Endothelial cell of umbilical vein (primary cell): Measurements from ENCODE around the gene STK24. TPM values are rescaled to one million over a fixed set of nuclear protein-coding genes. Genes with fewer than 3 reads are reported as not detected.

ENCODE experiments used
- BruUV-seq: library from RNA; stranded (reverse); fragments of 400-500 nt; replicated peaks from 2 replicates; lab custom pipeline; 2021; lab: Mats Ljungman, UMichigan
- CTCF ChIA-PET: fragments of 300-600, 350-600 bp; sonication (Branson Sonifier 250); formaldehyde crosslinking; loops from one replicate; lab custom pipeline; 2021; ENCODE audit warnings: antibody characterized with exemption, inconsistent platforms; lab: Charles Lee
- POLR2A ChIA-PET: fragments of 300-600, 350-600 bp; sonication (Branson Sonifier 250); formaldehyde crosslinking; loops from one replicate; lab custom pipeline; 2021; ENCODE audit warnings: antibody characterized with exemption, inconsistent platforms; lab: Charles Lee
- DNase-seq: peaks from one replicate; pipeline ENCODE4 v3.0.0-alpha.2; 2011; ENCODE audit warnings: low read depth, low spot score
- FAIRE-seq: peaks from 2 replicates; lab custom pipeline; 2011; peaks lifted over from hg19 to GRCh38; lab: Jason Lieb, UNC
- H2AFZ ChIP-seq: 2 replicates; pipeline ENCODE4 v1.6.0; 2012; ENCODE audit warnings: low read depth, low read length, control low read depth, inconsistent platforms
- H3K27ac ChIP-seq: 2 replicates; pipeline ENCODE4 v1.5.1; 2011; ENCODE audit warnings: low read depth, mild to moderate bottlenecking, control low read depth, low read length, moderate library complexity; ENCODE audit not compliant: insufficient read depth
- H3K27me3 ChIP-seq, 2 experiments: 2 replicates each; pipeline versions ENCODE4 v1.6.0 to v1.6.1; 2011; ENCODE audit warnings: low read length in 2 of 2, mixed read lengths in 1 of 2; ENCODE audit not compliant: control insufficient read depth in 2 of 2, insufficient read depth in 2 of 2
- H3K36me3 ChIP-seq, 2 experiments: 2 replicates in 1 of 2; 3 replicates in 1 of 2; pipeline ENCODE4 v1.5.1; 2011; ENCODE audit warnings: low read length in 2 of 2, mild to moderate bottlenecking in 1 of 2, moderate library complexity in 1 of 2; ENCODE audit not compliant: control insufficient read depth in 2 of 2, insufficient read depth in 2 of 2; ENCODE audit errors: extremely low read depth in 1 of 2
- H3K4me1 ChIP-seq: 3 replicates; pipeline ENCODE4 v1.5.1; 2011; ENCODE audit warnings: mild to moderate bottlenecking, low read length; ENCODE audit not compliant: control insufficient read depth, insufficient read depth; ENCODE audit errors: extremely low read depth
- H3K4me2 ChIP-seq: 2 replicates; pipeline ENCODE4 v1.6.1; 2011; ENCODE audit warnings: low read length, control low read depth, mixed read lengths; ENCODE audit not compliant: insufficient read depth
- H3K4me3 ChIP-seq, 3 experiments: fragments of 200-600 bp in 1 of 3; sonication (generic), shearing (Covaris generic) in 1 of 3; replicated peaks in 1 of 3; 2 replicates each; pipeline ENCODE4 v1.5.1; 2011 to 2016; ENCODE audit warnings: control low read depth in 3 of 3, low read length in 3 of 3, mild to moderate bottlenecking in 2 of 3, inconsistent platforms in 1 of 3, low read depth in 1 of 3, moderate library complexity in 1 of 3; ENCODE audit not compliant: insufficient read depth in 1 of 3
- H3K79me2 ChIP-seq: 2 replicates; pipeline ENCODE4 v1.6.0; 2012; ENCODE audit warnings: low read length, inconsistent platforms; ENCODE audit not compliant: control insufficient read depth, insufficient read depth
- H3K9ac ChIP-seq: replicated peaks from 2 replicates; pipeline ENCODE3; 2011; ENCODE audit warnings: low read length, control low read depth; ENCODE audit not compliant: insufficient read depth; ENCODE audit errors: extremely low read depth
- H3K9me1 ChIP-seq: replicated peaks from 3 replicates; pipeline ENCODE4 v1.6.0; 2011; ENCODE audit warnings: mild to moderate bottlenecking, low read length; ENCODE audit not compliant: control insufficient read depth, insufficient read depth; ENCODE audit errors: extremely low read depth
- H3K9me3 ChIP-seq: replicated peaks from 2 replicates; pipeline ENCODE4 v1.5.1; 2012; ENCODE audit warnings: low read length, inconsistent platforms; ENCODE audit not compliant: control insufficient read depth, insufficient read depth
- H4K20me1 ChIP-seq: replicated peaks from 2 replicates; pipeline ENCODE3; 2011; ENCODE audit warnings: mild to moderate bottlenecking, low read length; ENCODE audit not compliant: control insufficient read depth, insufficient read depth; ENCODE audit errors: extremely low read depth
- EZH2 ChIP-seq: IDR thresholded peaks from 2 replicates; pipeline ENCODE4 v1.6.1; 2012; ENCODE audit warnings: borderline replicate concordance, low read depth, mild to moderate bottlenecking, moderate library complexity, low read length, inconsistent platforms; ENCODE audit not compliant: severe bottlenecking
- FOS ChIP-seq: IDR thresholded peaks from 2 replicates; pipeline ENCODE4 v1.6.1; 2011; ENCODE audit warnings: mild to moderate bottlenecking, low read length, moderate library complexity, borderline replicate concordance; ENCODE audit not compliant: insufficient read depth
- GATA2 ChIP-seq: IDR thresholded peaks from 2 replicates; pipeline ENCODE4 v1.7.0; 2011; ENCODE audit warnings: low read depth, mild to moderate bottlenecking, moderate library complexity, mixed read lengths, low read length; ENCODE audit not compliant: insufficient read length, insufficient read depth
- JUN ChIP-seq: IDR thresholded peaks from 2 replicates; pipeline ENCODE4 v1.6.1; 2011; ENCODE audit warnings: borderline replicate concordance, low read depth; ENCODE audit not compliant: insufficient read length, insufficient read depth
- MYC ChIP-seq: IDR thresholded peaks from one replicate; pipeline ENCODE4 v1.6.1; 2011; ENCODE audit warnings: mild to moderate bottlenecking, low read depth, low read length
- POLR2A ChIP-seq: IDR thresholded peaks from 2 replicates; pipeline ENCODE4 v1.6.1; 2012; ENCODE audit warnings: low read depth, mild to moderate bottlenecking, control low read depth, low read length
- POLR2AphosphoS5 ChIP-seq: IDR thresholded peaks from 2 replicates; pipeline ENCODE4 v1.6.1; 2012; ENCODE audit warnings: low read depth, mild to moderate bottlenecking, control low read depth, low read length, moderate library complexity; ENCODE audit not compliant: insufficient read depth
- dilution Hi-C: fragments of 300-500 bp; cut with MboI; formaldehyde crosslinking; loops from one replicate; pipeline ENCODE4 v1.15.0; 2019; ENCODE audit warnings: low sequenced_read_pairs; ENCODE audit not compliant: extremely low pct_ligation_motif_present
- intact Hi-C: fragments of 100-400 bp; cut with micrococcal nuclease; formaldehyde crosslinking; loops from one replicate; pipeline ENCODE4 v1.10.0; 2022
- polyA plus RNA-seq, 4 experiments: library from polyadenylated mRNA; depleted of rRNA in 3 of 4; stranded (reverse) in 3 of 4; unstranded in 1 of 4; fragments of >200 nt; gene quantifications; 2 replicates each; pipeline versions ENCODE4 v1.2.1 to v1.2.3, GENCODE V29; 2011 to 2012; ENCODE audit warnings: missing spikeins in 1 of 4
- total RNA-seq: library from RNA; stranded (reverse); gene quantifications from 2 replicates; pipeline ENCODE4 v1.2.3, GENCODE V29; 2021
- TF ChIP-seq, protein P1 (sequence below): IDR thresholded peaks from 2 replicates; pipeline ENCODE4 v1.6.1; 2011; ENCODE audit not compliant: insufficient read depth, insufficient read length
- TF ChIP-seq, protein P2 (sequence below), 2 donors: IDR thresholded peaks; 1 replicate in 1 of 2; 2 replicates in 1 of 2; pipeline ENCODE4 v1.5.1; 2011; ENCODE audit warnings: low read length in 2 of 2, mild to moderate bottlenecking in 2 of 2, moderate library complexity in 2 of 2, control low read depth in 1 of 2, inconsistent platforms in 1 of 2, low read depth in 1 of 2; ENCODE audit not compliant: insufficient read depth in 1 of 2; ENCODE audit errors: extremely low read depth in 1 of 2

STK24 gene
- total and polyA plus RNA-seq, 2 donors (not counting 3 experiments of a cell fraction or from before 2014, with no cell fraction given): 43.3 to 100 TPM

DNA sequence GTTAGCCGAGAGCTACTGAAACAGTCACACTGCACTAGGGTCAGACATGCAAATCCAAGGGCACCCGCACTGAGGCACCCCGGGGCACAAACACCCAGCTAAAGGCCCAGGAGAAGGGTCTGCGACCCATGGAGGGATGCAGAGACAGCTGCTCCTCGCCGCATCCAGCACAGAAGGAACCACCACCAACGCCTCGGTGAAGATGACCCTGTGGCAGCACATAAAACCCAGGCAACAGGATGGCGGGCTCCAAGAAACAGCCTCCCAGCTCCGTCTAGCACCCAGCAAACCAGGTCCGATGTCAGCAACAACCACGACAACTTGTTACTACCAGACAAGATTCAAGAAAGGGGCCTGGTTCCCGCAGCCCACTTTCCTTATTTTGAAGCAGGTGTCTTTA, 82.1 kb downstream of the STK24 start:
- TF ChIP-seq EZH2 (no peak), FOS (no peak), POLR2AphosphoS5 (no peak), MYC (no peak), POLR2A (no peak), JUN (no peak), GATA2 (no peak)
- TF ChIP-seq, protein P1, sequence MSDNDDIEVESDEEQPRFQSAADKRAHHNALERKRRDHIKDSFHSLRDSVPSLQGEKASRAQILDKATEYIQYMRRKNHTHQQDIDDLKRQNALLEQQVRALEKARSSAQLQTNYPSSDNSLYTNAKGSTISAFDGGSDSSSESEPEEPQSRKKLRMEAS: no peak
- TF ChIP-seq, protein P2, sequence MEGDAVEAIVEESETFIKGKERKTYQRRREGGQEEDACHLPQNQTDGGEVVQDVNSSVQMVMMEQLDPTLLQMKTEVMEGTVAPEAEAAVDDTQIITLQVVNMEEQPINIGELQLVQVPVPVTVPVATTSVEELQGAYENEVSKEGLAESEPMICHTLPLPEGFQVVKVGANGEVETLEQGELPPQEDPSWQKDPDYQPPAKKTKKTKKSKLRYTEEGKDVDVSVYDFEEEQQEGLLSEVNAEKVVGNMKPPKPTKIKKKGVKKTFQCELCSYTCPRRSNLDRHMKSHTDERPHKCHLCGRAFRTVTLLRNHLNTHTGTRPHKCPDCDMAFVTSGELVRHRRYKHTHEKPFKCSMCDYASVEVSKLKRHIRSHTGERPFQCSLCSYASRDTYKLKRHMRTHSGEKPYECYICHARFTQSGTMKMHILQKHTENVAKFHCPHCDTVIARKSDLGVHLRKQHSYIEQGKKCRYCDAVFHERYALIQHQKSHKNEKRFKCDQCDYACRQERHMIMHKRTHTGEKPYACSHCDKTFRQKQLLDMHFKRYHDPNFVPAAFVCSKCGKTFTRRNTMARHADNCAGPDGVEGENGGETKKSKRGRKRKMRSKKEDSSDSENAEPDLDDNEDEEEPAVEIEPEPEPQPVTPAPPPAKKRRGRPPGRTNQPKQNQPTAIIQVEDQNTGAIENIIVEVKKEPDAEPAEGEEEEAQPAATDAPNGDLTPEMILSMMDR (IDR thresholded peaks at IDR 0.05; ENCODE audit: extremely low read depth in 1 of 2, insufficient read depth in 1 of 2, low read depth in 1 of 2, low read length in 2 of 2): no peak
- H4K20me1 ChIP-seq: no peaks in the 10 kb centered on the region
- no peak overlapping the region for H3K4me3 ChIP-seq
- ChIA-PET CTCF (interaction anchor here (0.9 to 1.6 kb wide), 4 partner anchors 10 to 16 kb away, joined by 3 to 4 read pairs (median 4); no protein-coding TSS in a partner anchor), POLR2A (no interaction called here)
- H3K4me2 ChIP-seq: no peak overlapping the region
- peaks cover 15% of the 10 kb centered on the region for H3K4me1 ChIP-seq
- no peak for FAIRE-seq
- BruUV-seq: no TSS peak
- H3K9ac ChIP-seq: no peak overlapping the region
- H3K9me1 ChIP-seq: no peaks in the 10 kb centered on the region
- dilution Hi-C loops (no loop called here), intact Hi-C loops (no loop called here)
- no peak for DNase-seq
- H3K27me3 ChIP-seq: no peaks in the 10 kb centered on the region
- H2AFZ ChIP-seq: no peak overlapping the region
- peaks cover 2 to 13% of the 10 kb centered on the region in 2 experiments for H3K36me3 ChIP-seq
- H3K27ac ChIP-seq: no peak overlapping the region
- H3K9me3 ChIP-seq: no peaks in the 10 kb centered on the region
- peaks cover 84% of the 10 kb centered on the region for H3K79me2 ChIP-seq
